ENCODE measurements around the gene NMD3. TPM values are rescaled to one million over a fixed set of nuclear protein-coding genes. Genes with fewer than 3 reads are reported as not detected.

Gene NMD3
- total RNA-seq, 1 experiment from 2014 or later = 68.4 TPM

GRCh38 chr3:161230621-161231171 lies 9.6 kb downstream of the NMD3 start:
- DNase-seq (ENCODE audit: low spot score) = no peak

GRCh38 chr3:161231861-161232260 lies 10.8 kb downstream of the NMD3 start:
- no peak for DNase-seq (ENCODE audit: low spot score)

DNA sequence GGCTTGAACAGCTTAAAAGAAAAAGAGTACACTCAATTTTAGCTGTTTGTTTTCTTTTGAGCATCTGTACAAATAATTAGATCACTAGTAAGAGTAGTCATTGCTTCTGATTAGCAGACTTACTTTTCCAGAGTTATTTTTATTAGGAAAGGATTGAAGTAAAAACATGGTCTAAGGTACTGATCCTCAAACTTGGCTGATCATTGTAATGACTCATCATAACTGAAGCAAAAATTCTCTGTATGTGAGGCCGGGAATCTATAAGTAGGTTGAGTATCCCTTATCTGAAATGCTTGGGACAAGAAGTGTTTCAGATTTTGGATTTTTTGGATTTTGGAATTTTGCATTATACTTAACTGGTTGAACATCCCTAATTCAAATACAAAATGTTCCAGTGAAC lies 12.4 kb downstream of the NMD3 start:
- no peak for DNase-seq (ENCODE audit: low spot score)

GRCh38 chr3:161236240-161236639 lies 15.1 kb downstream of the NMD3 start:
- no peak for DNase-seq (ENCODE audit: low spot score)

GRCh38 chr3:161239700-161240099 lies 18.6 kb downstream of the NMD3 start:
- no peak for DNase-seq (ENCODE audit: low spot score)

- DNase-seq (ENCODE audit: low spot score) = no peak
These were observed 23.4 kb downstream of the NMD3 start for GRCh38 chr3:161244538-161244937.

DNA sequence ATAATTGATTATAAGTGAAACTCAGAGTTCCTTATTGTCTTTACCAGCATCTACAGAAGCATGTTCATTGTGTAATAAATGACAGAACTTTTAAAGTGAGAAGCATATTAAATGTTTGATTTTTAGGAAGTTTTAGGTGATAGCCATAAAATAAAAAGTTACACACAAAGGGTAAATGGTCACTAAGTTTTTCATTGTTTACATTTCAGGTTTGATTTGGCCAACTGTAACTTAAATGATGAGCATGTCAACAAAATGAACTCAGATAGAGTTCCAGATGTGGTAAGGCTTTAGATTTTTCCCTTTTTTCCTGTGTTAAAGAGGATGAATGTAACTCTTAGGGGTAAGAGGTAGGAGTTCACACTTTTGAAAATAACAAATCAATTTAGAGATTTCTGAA lies 25.9 kb downstream of the NMD3 start:
- no peak for DNase-seq (ENCODE audit: low spot score)

DNA sequence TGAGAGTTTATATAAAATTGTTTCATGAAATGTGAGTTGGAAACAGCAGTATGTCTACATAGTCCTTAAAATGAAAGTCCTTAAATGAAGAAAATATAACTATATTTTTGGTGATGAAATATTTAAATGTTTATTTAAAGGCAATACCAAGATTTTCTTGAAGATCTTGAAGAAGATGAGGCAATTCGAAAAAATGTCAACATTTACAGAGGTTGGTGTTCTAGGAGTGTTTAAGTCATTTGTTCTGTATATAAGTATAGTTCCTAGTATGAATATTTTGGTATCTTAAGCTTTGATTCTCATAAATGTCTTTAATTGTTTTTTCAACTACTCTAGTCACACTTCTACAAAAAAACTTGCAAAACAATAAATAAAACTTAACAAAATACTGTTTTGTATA lies 29.0 kb downstream of the NMD3 start:
- DNase-seq (ENCODE audit: low spot score) = no peak

GRCh38 chr3:161251716-161252115 lies 30.6 kb downstream of the NMD3 start:
- no peak for DNase-seq (ENCODE audit: low spot score)

DNA sequence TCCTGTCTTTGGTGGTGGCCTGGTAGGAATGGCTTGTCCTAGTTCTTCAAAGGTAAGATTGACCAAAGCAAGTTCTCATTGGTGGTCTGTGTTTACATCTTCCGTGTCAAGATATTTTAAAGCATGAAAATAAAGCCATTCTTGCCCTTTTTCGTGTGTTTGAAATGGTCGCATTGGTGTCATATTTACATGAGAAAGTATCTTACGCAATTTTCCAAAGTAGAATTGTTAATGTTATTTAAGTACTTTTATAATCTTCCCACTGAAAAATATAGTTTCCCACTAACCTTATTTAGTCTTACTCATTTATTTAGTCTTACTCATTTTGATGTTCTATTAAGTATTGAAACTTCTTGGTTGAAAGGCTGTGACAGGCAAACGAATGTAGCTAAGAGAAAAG lies 31.0 kb downstream of the NMD3 start:
- DNase-seq (ENCODE audit: low spot score) = no peak

DNA sequence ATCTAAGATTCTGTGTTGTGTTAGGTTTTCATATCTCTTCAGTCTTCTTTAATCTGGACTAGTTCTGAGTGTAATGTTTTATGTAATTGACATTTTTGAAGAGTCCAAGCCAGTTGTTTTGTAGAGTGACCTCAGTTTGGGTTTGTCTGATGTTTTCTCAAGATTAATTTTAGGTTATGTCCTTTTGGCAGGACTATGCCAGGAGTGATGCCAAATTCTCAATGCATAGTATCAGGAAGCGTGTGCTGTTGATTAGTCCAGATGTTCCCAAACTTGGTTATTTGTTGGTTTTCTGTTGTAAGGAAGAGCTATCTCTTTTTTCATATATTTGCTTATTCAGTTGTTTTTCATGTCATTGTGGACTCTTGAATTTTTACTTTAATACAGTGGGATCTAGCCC lies 32.6 kb downstream of the NMD3 start:
- no peak for DNase-seq (ENCODE audit: low spot score)

DNA sequence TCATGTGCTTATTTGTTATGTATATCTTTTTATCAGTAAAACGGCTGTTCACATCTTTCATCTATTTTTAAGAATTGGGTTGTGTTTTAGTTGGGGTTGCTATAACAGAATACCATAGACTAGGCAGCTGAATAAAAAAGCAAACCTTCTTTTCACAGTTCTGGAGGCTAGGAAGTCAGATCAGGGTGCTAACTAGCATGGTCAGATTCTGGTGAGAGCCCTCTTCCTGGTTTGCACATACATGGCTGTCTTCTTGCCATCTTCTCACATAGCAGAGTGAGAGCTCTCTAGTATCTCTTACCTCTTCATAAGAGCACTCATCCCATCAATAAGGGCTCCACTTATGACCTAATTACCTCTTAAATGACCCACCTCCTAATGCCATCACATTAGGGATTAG lies 33.8 kb downstream of the NMD3 start:
- no peak for DNase-seq (ENCODE audit: low spot score)

DNA sequence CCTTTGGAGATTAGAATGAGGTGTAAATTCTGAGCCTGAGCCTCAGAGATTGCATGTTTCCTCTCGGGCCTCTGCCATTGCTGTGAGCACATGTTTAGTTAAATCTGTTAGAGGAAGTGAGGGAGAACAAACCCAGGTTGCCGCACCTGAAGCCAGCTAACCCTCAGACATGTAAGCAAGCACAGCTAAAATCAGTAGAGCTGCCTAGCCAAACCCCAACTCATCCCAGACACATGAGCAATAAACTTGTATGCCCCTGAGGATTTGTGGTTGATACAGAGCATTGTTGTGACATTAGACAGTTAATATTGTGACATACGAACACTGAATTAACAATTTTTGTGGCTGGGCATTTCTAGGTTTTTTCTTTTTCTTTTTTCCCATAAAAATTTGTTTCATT lies 41.9 kb downstream of the NMD3 start:
- DNase-seq (ENCODE audit: low spot score) = no peak

DNA sequence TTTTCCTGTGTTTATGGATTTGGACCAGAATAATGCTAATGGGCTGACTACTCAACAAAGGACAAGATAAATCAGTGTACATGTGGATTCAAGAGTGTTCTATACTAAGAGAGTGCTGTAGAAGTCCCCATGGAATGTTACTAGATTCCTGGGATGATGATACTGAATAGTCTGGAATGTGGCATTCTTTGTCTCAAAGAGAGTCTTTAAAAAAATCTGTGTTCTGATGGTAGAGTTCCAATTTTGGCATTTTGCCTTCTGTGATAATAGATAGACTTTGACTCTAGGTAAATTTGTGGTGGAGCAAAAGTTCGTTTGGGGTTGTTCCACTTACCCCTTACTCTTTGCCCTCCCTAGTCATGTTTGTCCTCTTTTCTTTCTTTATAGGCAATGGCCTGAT lies 43.7 kb downstream of the NMD3 start:
- peak; percentile 9 for DNase-seq (ENCODE audit: low spot score)

DNA sequence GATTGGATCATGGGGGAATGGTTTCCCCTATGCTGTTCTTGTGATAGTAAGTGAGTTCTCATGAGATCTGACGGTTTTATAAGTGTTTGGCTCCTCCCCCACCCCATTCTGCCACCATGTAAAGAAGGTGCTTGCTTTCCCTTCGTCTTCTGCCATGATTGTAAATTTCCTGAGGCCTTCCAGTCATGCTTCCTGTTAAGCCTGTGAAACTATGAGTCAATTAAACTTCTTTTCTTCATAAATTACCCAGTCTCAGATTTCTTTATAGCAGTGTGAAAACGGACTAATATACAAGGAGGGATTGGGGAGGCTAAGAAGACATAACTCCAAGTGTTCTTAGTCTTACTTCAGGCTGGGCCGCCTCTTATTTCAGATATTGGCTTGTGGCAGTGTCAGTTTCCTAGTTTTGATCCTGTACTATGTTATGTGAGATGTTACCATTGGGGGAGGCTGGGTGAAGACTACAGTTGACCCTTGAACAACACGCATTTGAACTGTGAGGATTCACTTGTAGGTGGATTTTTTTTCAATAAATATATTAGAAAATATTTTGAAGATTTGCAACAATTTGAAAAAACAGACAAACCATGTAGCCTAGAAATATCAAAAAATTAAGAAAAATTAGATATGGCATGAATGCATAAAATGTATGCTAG lies 44.9 kb downstream of the NMD3 start:
- peak; percentile 34 for DNase-seq (ENCODE audit: low spot score)

- DNase-seq (ENCODE audit: low spot score) = peak; percentile 74
These were observed 45.6 kb downstream of the NMD3 start for GRCh38 chr3:161266731-161267150.

- no peak for DNase-seq (ENCODE audit: low spot score)
These were observed 46.5 kb downstream of the NMD3 start for GRCh38 chr3:161267646-161268045.

DNA sequence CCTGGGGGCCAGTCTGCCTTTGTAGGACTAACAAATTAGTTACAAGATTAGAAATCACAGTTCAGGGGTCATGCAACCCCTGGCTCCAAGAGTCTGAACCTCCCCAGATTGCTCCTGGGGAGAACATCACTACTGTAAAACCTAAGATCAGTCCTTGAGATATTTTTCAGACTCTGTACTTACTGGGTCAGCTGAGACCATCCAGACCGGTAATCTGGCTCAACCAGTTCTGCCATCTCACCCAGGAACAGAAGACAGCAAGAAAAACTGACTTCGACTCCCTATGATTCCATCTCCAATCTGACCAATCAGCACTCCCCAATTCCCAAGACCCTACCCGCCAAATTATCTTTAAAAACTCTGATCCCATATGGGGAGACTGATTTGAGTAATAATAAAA lies 47.5 kb downstream of the NMD3 start:
- no peak for DNase-seq (ENCODE audit: low spot score)

GRCh38 chr3:161270991-161271390 lies 49.9 kb downstream of the NMD3 start:
- DNase-seq (ENCODE audit: low spot score) = no peak

DNA sequence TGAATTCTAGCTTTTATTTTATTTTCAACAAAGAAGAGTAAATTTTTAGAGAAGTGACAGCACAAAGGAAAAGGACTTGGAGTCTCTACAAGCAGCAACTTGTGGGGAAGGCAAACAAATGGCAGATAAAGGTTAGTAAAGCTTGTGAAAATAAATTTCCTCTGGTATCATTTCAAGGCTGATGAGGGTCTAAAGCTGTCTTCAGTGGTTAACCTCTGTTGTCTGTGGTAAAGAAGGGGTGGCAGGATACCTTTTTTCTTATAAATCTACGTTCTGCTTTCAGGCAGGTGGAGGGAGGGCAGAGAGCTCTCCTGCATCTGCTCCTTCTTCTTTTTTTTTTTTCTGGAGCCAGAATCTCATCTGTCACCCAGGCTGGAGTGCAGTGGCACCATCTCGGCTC lies 50.5 kb downstream of the NMD3 start:
- no peak for DNase-seq (ENCODE audit: low spot score)

- DNase-seq (ENCODE audit: low spot score) = no peak
These were observed 51.4 kb downstream of the NMD3 start for GRCh38 chr3:161272524-161272923.

DNA sequence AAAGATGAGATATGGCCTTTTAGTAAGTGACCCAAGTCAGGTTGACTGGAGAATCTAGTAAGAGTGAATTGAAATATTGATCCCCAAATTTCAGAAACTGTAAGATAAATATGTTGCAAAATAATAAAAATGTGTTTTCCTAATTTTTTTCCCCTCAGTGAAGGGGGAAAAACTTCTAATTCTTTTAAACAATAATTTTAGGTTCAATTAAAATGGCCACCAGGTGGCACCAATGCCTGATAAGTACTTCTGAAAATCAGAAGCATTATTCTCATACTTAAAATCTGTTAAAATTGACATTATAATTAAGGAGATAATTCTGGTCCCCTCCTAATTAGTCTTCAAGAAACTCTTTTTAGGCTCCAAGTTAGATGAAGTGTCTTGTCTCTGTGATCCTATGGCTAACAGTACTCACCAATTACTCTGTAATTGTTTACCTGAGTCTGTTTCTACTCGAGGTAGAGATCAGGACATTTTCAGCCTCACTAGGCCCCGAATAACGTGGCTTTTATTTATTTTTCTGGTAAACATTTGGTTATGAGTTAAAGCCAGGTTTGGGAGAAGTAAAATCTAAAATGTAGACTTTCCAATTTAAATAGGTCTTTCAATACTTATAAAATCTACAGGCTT lies 52.6 kb downstream of the NMD3 start:
- peak; percentile 26 for DNase-seq (ENCODE audit: low spot score)

DNA sequence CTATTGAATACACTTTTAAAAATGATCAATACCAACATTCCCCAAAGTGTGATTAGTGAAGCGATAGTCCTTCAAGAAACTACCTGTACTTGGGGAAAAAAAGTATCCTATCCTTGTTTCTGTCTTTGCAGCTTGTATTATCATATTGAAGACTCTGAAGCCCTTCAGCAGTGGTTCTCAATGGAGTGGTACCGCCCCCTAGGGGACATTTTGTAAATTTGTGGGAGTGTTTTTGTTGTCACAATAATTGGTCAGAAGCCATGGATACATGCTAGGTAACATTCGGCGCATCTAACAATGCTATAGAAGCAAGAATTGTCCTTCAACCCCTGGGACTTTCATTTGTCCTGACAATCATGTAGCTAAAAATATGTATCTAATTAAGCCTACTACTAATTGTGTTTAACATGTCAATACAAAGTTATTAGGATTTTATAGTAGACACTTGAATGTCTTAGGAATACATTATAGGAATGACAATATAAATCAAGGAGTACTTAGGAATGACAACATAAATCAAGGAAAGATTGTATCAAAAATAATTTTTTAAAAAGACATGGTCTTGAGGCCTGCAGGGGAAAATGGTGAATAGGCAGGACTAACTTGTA lies 53.7 kb downstream of the NMD3 start:
- DNase-seq (ENCODE audit: low spot score) = peak; percentile 56

Measured in A172 (cell line).